Neural progenitor cell (in vitro differentiated cells): Measurements from ENCODE around the gene KLHL35.

Experiments used
- CTCF ChIP-seq: fragments of 200-600 bp; sonication (generic); IDR thresholded peaks from 2 replicates; pipeline ENCODE4 v1.5.1; 2017; ENCODE audit warnings: antibody characterized with exemption, mild to moderate bottlenecking
- EZH2 ChIP-seq: fragments of 200-600 bp; sonication (generic); IDR thresholded peaks from 2 replicates; pipeline ENCODE4 v1.6.1; 2017; ENCODE audit warnings: antibody characterized with exemption, mild to moderate bottlenecking, moderate library complexity
- EZH2phosphoT487 ChIP-seq: fragments of 200-600 bp; sonication (generic); IDR thresholded peaks from 2 replicates; pipeline ENCODE4 v1.6.1; 2017; ENCODE audit warnings: antibody characterized with exemption

GRCh38 chr11:75442161-75442885, 9.3 kb upstream of the KLHL35 start:
- TF ChIP-seq CTCF, result no peak
- TF ChIP-seq EZH2, result no peak
- TF ChIP-seq EZH2phosphoT487, result no peak
